ENCODE measurements around the gene PRCP.
"Not testable (repeated sequence)": the region's sequence is repeated elsewhere in the genome, so short reads cannot be mapped to it uniquely, and the experiment has no call there.

Gene PRCP

GRCh38 chr11:82900277-82901164 lies at the start of gene PRCP:
Gene PRCP, minus strand, starts transcription at chr11:82900430. Its CDS starts 28 bp downstream, at chr11:82900402.
- peak; percentile 71 to 86 for DNase-seq

- DNase-seq = no peak
These were observed 49.1 kb upstream of the PRCP start for GRCh38 chr11:82949352-82949751.

GRCh38 chr11:82945682-82946081 lies 45.5 kb upstream of the PRCP start:
- no peak for DNase-seq

- not testable (repeated sequence) for DNase-seq
These were observed 44.8 kb upstream of the PRCP start for GRCh38 chr11:82945041-82945440.

GRCh38 chr11:82944198-82944597 lies 44.0 kb upstream of the PRCP start:
- no peak for DNase-seq

GRCh38 chr11:82943430-82943829 lies 43.2 kb upstream of the PRCP start:
- not testable (repeated sequence) for DNase-seq

GRCh38 chr11:82942376-82942775 lies 42.1 kb upstream of the PRCP start:
- DNase-seq = no peak

- DNase-seq = no peak
These were observed 39.2 kb upstream of the PRCP start for GRCh38 chr11:82939456-82939855.

GRCh38 chr11:82937554-82937953 lies 37.3 kb upstream of the PRCP start:
- DNase-seq = no peak

GRCh38 chr11:82936261-82936660 lies 36.0 kb upstream of the PRCP start:
- no peak for DNase-seq

- DNase-seq = no peak
These were observed 32.3 kb upstream of the PRCP start for GRCh38 chr11:82932564-82932963.

GRCh38 chr11:82930734-82931133 lies 30.5 kb upstream of the PRCP start:
- DNase-seq = no peak

- no peak for DNase-seq
These were observed 30.0 kb upstream of the PRCP start for GRCh38 chr11:82930229-82930628.

- no peak for DNase-seq
These were observed 28.9 kb upstream of the PRCP start for GRCh38 chr11:82929121-82929520.

GRCh38 chr11:82927264-82927880 lies 27.1 kb upstream of the PRCP start:
- peak in 1 of 2 experiments; percentile 15 for DNase-seq

- DNase-seq = no peak
These were observed 24.4 kb upstream of the PRCP start for GRCh38 chr11:82924522-82925224.

GRCh38 chr11:82922396-82923173 lies 22.4 kb upstream of the PRCP start:
- not testable (repeated sequence) for DNase-seq

- not testable (repeated sequence) for DNase-seq
These were observed 20.0 kb upstream of the PRCP start for GRCh38 chr11:82920227-82920626.

GRCh38 chr11:82919786-82920185 lies 19.6 kb upstream of the PRCP start:
- DNase-seq = not testable (repeated sequence)

GRCh38 chr11:82909015-82909640 lies 8.9 kb upstream of the PRCP start:
- no peak for DNase-seq

- DNase-seq = no peak
These were observed 8.1 kb upstream of the PRCP start for GRCh38 chr11:82908311-82908710.

- DNase-seq = no peak
These were observed 7.1 kb upstream of the PRCP start for GRCh38 chr11:82907371-82907770.
